Measurements from ENCODE around the gene PKLR.

- TF ChIP-seq CTCF (IDR thresholded peaks at IDR 0.05; ENCODE audit: low read depth, low read length, poor library complexity, severe bottlenecking) (no peak), EZH2phosphoT487 (IDR thresholded peaks at IDR 0.05; ENCODE audit: borderline replicate concordance, low read length) (no peak)
These were observed 39.2 kb downstream of the PKLR start, which contains the start of gene SCAMP3 for GRCh38 chr1:155261852-155262673.

All from DOHH2 (cell line).